HepG2 (cell line): ENCODE measurements around the gene EPHA6. TPM values are rescaled to one million over a fixed set of nuclear protein-coding genes. Genes with fewer than 3 reads are reported as not detected.

Source experiments
- CSRNP2 ChIP-seq: sonication (generic); formaldehyde crosslinking; conservative IDR thresholded peaks from 2 replicates; pipeline ENCODE4 v1.8.0; 2022; ENCODE audit warnings: low read depth, missing genetic modification reagents
- DR1 ChIP-seq: sonication (generic); formaldehyde crosslinking; IDR thresholded peaks from 2 replicates; pipeline ENCODE4 v1.8.0; 2021; ENCODE audit warnings: mild to moderate bottlenecking, missing genetic modification reagents, inconsistent platforms
- HNF1A ChIP-seq, 2 experiments: sonication (generic) in 1 of 2; formaldehyde crosslinking in 1 of 2; IDR thresholded peaks; 2 replicates each; pipeline versions ENCODE4 v1.4.0 to v1.6.1; 2016 to 2020; ENCODE audit warnings: borderline replicate concordance in 1 of 2, low read depth in 1 of 2, mild to moderate bottlenecking in 1 of 2, missing genetic modification reagents in 1 of 2
- JUND ChIP-seq: sonication (generic); formaldehyde crosslinking; IDR thresholded peaks from 2 replicates; pipeline ENCODE4 v1.8.0; 2022; ENCODE audit warnings: mild to moderate bottlenecking, missing genetic modification reagents
- RORA ChIP-seq: sonication (generic); formaldehyde crosslinking; IDR thresholded peaks from 2 replicates; pipeline ENCODE4 v1.5.0; 2020; ENCODE audit warnings: mild to moderate bottlenecking, missing genetic modification reagents, moderate library complexity
- ZNF570 ChIP-seq: sonication (generic); formaldehyde crosslinking; IDR thresholded peaks from 2 replicates; pipeline ENCODE4 v1.4.0; 2020; ENCODE audit warnings: mild to moderate bottlenecking, missing genetic modification reagents, borderline replicate concordance
- ZNF746 ChIP-seq: sonication (generic); formaldehyde crosslinking; IDR thresholded peaks from 2 replicates; pipeline ENCODE4 v1.8.0; 2022; ENCODE audit warnings: mild to moderate bottlenecking, missing genetic modification reagents
- ZSCAN31 ChIP-seq: sonication (generic); formaldehyde crosslinking; IDR thresholded peaks from 2 replicates; pipeline ENCODE4 v1.5.0; 2020; ENCODE audit warnings: low read depth, mild to moderate bottlenecking, missing genetic modification reagents
- polyA plus RNA-seq, 8 experiments: library from polyadenylated mRNA; depleted of rRNA in 3 of 8; stranded (reverse) in 7 of 8; unstranded in 1 of 8; fragments of >200 nt; fragmentation: Illumina TruSeq in 4 of 8; extraction: Trizol in 4 of 8; gene quantifications; 2 replicates each; pipeline versions ENCODE4 v1.2.1 to v1.2.3, GENCODE V29; 2011 to 2016; ENCODE audit warnings: low read depth in 4 of 8, missing spikeins in 1 of 8, mixed read lengths in 1 of 8; ENCODE audit not compliant: insufficient read depth in 1 of 8
- total RNA-seq, 5 experiments: library from RNA; depleted of rRNA; stranded (reverse); fragments of >200 nt; fragmentation: Illumina TruSeq; extraction: Trizol; gene quantifications; 2 replicates each; pipeline ENCODE4 v1.2.3, GENCODE V29; 2016; ENCODE audit warnings: low read depth in 1 of 5

The EPHA6 gene
- total and polyA plus RNA-seq, 2 of the 13 experiments (the other 11 are each of a cell fraction or from before 2014, with no cell fraction given): not detected

DNA sequence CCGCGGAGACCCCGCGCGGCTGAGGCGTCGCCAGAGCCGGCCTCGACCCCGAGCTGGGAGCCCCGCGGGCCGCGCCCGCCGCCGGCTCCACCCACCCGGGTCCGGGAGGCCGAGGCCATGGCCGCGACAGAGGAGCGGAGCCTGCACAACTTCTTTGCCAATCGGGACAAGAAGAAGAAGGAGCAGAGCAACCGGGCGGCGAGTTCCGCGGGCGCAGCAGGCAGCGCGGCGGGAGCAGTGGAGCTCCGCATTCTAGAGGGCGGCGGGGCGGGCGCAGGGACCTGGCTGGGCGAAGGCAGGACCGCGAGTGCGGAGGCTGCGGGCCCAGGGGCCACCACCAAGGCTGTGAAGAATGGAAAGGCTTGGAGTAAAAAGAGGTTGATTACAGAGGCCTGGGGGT lies 37.6 kb upstream of the EPHA6 start (continued):
- no peak for TF ChIP-seq CSRNP2 (CRISPR knock-in tag)
- no peak for TF ChIP-seq HNF1A (IDR thresholded peaks at IDR 0.05; ENCODE audit: low read depth)
- no peak for TF ChIP-seq HNF1A (CRISPR knock-in tag; IDR thresholded peaks at IDR 0.05; ENCODE audit: borderline replicate concordance)
- TF ChIP-seq DR1: no peak
- no peak for TF ChIP-seq ZNF570 (CRISPR knock-in tag)
- TF ChIP-seq ZSCAN31 (CRISPR knock-in tag): no peak
- TF ChIP-seq ZNF746: no peak
- TF ChIP-seq JUND (CRISPR knock-in tag): no peak
- no peak for TF ChIP-seq RORA (CRISPR knock-in tag)
